Upper lobe of right lung (tissue), 1 donor: ENCODE measurements around the gene RARB. TPM values are rescaled to one million over a fixed set of nuclear protein-coding genes. Genes with fewer than 3 reads are reported as not detected.

ENCODE experiments used
- ATAC-seq: fragments of 200-7000 bp; cut with Tn5 transposase; one replicate; pipeline ENCODE4 v1.9.1; 2020; ENCODE audit warnings: mild to moderate bottlenecking, moderate library complexity
- DNase-seq: peaks from one replicate; pipeline ENCODE4 v3.0.0-alpha.2; 2020
- H3K27ac ChIP-seq: fragments of 200-600 bp; one replicate; pipeline ENCODE4 v1.8.0; 2022
- H3K27me3 ChIP-seq: fragments of 200-600 bp; one replicate; pipeline ENCODE4 v1.8.0; 2022; ENCODE audit warnings: mild to moderate bottlenecking
- H3K36me3 ChIP-seq: fragments of 200-600 bp; one replicate; pipeline ENCODE4 v1.8.0; 2022
- H3K4me1 ChIP-seq: fragments of 200-600 bp; one replicate; pipeline ENCODE4 v1.8.0; 2022
- H3K4me3 ChIP-seq: fragments of 200-600 bp; one replicate; pipeline ENCODE4 v1.8.0; 2022; ENCODE audit warnings: mild to moderate bottlenecking
- H3K9me3 ChIP-seq: fragments of 200-600 bp; one replicate; pipeline ENCODE4 v1.8.0; 2022
- intact Hi-C: fragments of 100-400 bp; cut with DNase I; formaldehyde crosslinking; loops from one replicate; pipeline ENCODE4 v1.11.0; 2022
- total RNA-seq: library from RNA; stranded (reverse); fragmentation: NEBNext Ultra II Directional; extraction: Animal tissue kit (Norgen Biotek cat#: 25700); gene quantifications from one replicate; pipeline ENCODE4 v1.2.1, GENCODE V29; 2021
- TF ChIP-seq, protein P1 (sequence below): fragments of 200-600 bp; IDR thresholded peaks from one replicate; pipeline ENCODE4 v1.8.0; 2022; ENCODE audit warnings: antibody characterized with exemption
- donor health status: DM: no; HTN: yes; CAD: no; lungs with severe emphysema.

The RARB gene
- total RNA-seq, 1 donor from 2014 or later, result 5.8 TPM

DNA sequence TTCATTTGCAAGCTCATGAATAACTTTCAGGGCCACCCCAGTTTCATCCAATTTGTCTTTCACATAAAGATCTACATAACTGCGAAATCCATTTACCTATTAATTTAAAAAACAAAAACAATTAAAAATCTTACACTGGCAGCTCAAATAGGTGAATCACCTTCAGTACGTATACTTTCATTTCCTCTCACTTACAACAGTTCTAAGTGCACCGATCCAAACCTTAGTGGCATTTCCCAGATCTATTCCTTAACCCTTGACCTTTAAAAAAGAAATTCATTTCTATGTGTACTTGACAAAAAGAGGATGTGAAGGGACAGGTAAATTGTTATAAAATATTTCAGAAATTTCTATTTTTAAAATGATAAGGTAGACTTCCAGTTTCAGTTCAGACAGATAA, 205.9 kb downstream of the RARB start:
- DNase-seq (no peak), ATAC-seq (no peak)
- no peaks in the 10 kb centered on the region for H3K4me1 ChIP-seq
- peaks cover 88% of the 10 kb centered on the region for H3K36me3 ChIP-seq
- TF ChIP-seq, protein P1, sequence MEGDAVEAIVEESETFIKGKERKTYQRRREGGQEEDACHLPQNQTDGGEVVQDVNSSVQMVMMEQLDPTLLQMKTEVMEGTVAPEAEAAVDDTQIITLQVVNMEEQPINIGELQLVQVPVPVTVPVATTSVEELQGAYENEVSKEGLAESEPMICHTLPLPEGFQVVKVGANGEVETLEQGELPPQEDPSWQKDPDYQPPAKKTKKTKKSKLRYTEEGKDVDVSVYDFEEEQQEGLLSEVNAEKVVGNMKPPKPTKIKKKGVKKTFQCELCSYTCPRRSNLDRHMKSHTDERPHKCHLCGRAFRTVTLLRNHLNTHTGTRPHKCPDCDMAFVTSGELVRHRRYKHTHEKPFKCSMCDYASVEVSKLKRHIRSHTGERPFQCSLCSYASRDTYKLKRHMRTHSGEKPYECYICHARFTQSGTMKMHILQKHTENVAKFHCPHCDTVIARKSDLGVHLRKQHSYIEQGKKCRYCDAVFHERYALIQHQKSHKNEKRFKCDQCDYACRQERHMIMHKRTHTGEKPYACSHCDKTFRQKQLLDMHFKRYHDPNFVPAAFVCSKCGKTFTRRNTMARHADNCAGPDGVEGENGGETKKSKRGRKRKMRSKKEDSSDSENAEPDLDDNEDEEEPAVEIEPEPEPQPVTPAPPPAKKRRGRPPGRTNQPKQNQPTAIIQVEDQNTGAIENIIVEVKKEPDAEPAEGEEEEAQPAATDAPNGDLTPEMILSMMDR, result no peak
- intact Hi-C loops, result no loop called here
- no peaks in the 10 kb centered on the region for H3K9me3 ChIP-seq
- H3K27me3 ChIP-seq, result no peaks in the 10 kb centered on the region
- no peak overlapping the region for H3K27ac ChIP-seq
- no peak overlapping the region for H3K4me3 ChIP-seq

DNA sequence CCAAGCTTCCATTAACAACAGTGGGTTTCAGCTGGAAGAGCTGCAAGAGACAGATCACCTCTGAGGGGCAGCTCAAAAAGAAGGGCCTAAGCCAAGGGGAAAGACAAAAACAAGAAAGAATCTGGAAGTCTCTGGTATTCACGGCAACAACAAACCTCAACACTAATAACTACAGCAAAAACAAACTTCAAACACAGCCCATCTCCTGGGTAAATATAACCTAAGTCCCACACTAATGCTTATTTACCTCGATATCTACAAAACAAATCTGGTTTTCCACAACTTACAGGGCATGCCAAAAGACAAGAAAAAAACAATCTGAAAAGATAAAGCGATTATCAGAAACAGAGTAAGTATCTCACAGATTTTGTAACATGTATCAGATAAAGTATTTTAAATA, 207.0 kb downstream of the RARB start:
- TF ChIP-seq, protein P1, result no peak
- Histone ChIP-seq H3K27me3 (no peaks in the 10 kb centered on the region), H3K27ac (no peak overlapping the region), H3K36me3 (peaks cover 77% of the 10 kb centered on the region), H3K9me3 (no peaks in the 10 kb centered on the region), H3K4me1 (no peaks in the 10 kb centered on the region), H3K4me3 (no peak overlapping the region)
- ATAC-seq, result no peak
- no peak for DNase-seq
- intact Hi-C loops, result no loop called here

Other genes with a start within 250 kb of the RARB start
- 83.4 TPM for gene TOP2B, start 236.6 kb downstream of the RARB start, total RNA-seq